Endothelial cell of umbilical vein (primary cell): ENCODE results near the gene DUS2. TPM values are rescaled to one million over a fixed set of nuclear protein-coding genes. Genes with fewer than 3 reads are reported as not detected.

Experiments
- BruUV-seq: library from RNA; stranded (reverse); fragments of 400-500 nt; replicated peaks from 2 replicates; lab custom pipeline; 2021; lab: Mats Ljungman, UMichigan
- CTCF ChIA-PET: fragments of 300-600, 350-600 bp; sonication (Branson Sonifier 250); formaldehyde crosslinking; loops from one replicate; lab custom pipeline; 2021; ENCODE audit warnings: antibody characterized with exemption, inconsistent platforms; lab: Charles Lee
- POLR2A ChIA-PET: fragments of 300-600, 350-600 bp; sonication (Branson Sonifier 250); formaldehyde crosslinking; loops from one replicate; lab custom pipeline; 2021; ENCODE audit warnings: antibody characterized with exemption, inconsistent platforms; lab: Charles Lee
- DNase-seq: peaks from one replicate; pipeline ENCODE4 v3.0.0-alpha.2; 2011; ENCODE audit warnings: low read depth, low spot score
- FAIRE-seq: peaks from 2 replicates; lab custom pipeline; 2011; peaks lifted over from hg19 to GRCh38; lab: Jason Lieb, UNC
- H2AFZ ChIP-seq: 2 replicates; pipeline ENCODE4 v1.6.0; 2012; ENCODE audit warnings: low read depth, low read length, control low read depth, inconsistent platforms
- H3K27ac ChIP-seq: 2 replicates; pipeline ENCODE4 v1.5.1; 2011; ENCODE audit warnings: low read depth, mild to moderate bottlenecking, control low read depth, low read length, moderate library complexity; ENCODE audit not compliant: insufficient read depth
- H3K27me3 ChIP-seq, 2 experiments: 2 replicates each; pipeline versions ENCODE4 v1.6.0 to v1.6.1; 2011; ENCODE audit warnings: low read length in 2 of 2, mixed read lengths in 1 of 2; ENCODE audit not compliant: control insufficient read depth in 2 of 2, insufficient read depth in 2 of 2
- H3K36me3 ChIP-seq, 2 experiments: 2 replicates in 1 of 2; 3 replicates in 1 of 2; pipeline ENCODE4 v1.5.1; 2011; ENCODE audit warnings: low read length in 2 of 2, mild to moderate bottlenecking in 1 of 2, moderate library complexity in 1 of 2; ENCODE audit not compliant: control insufficient read depth in 2 of 2, insufficient read depth in 2 of 2; ENCODE audit errors: extremely low read depth in 1 of 2
- H3K4me1 ChIP-seq: 3 replicates; pipeline ENCODE4 v1.5.1; 2011; ENCODE audit warnings: mild to moderate bottlenecking, low read length; ENCODE audit not compliant: control insufficient read depth, insufficient read depth; ENCODE audit errors: extremely low read depth
- H3K4me2 ChIP-seq: 2 replicates; pipeline ENCODE4 v1.6.1; 2011; ENCODE audit warnings: low read length, control low read depth, mixed read lengths; ENCODE audit not compliant: insufficient read depth
- H3K4me3 ChIP-seq, 3 experiments: fragments of 200-600 bp in 1 of 3; sonication (generic), shearing (Covaris generic) in 1 of 3; replicated peaks in 1 of 3; 2 replicates each; pipeline ENCODE4 v1.5.1; 2011 to 2016; ENCODE audit warnings: control low read depth in 3 of 3, low read length in 3 of 3, mild to moderate bottlenecking in 2 of 3, inconsistent platforms in 1 of 3, low read depth in 1 of 3, moderate library complexity in 1 of 3; ENCODE audit not compliant: insufficient read depth in 1 of 3
- H3K79me2 ChIP-seq: 2 replicates; pipeline ENCODE4 v1.6.0; 2012; ENCODE audit warnings: low read length, inconsistent platforms; ENCODE audit not compliant: control insufficient read depth, insufficient read depth
- H3K9ac ChIP-seq: replicated peaks from 2 replicates; pipeline ENCODE3; 2011; ENCODE audit warnings: low read length, control low read depth; ENCODE audit not compliant: insufficient read depth; ENCODE audit errors: extremely low read depth
- H3K9me1 ChIP-seq: replicated peaks from 3 replicates; pipeline ENCODE4 v1.6.0; 2011; ENCODE audit warnings: mild to moderate bottlenecking, low read length; ENCODE audit not compliant: control insufficient read depth, insufficient read depth; ENCODE audit errors: extremely low read depth
- H3K9me3 ChIP-seq: replicated peaks from 2 replicates; pipeline ENCODE4 v1.5.1; 2012; ENCODE audit warnings: low read length, inconsistent platforms; ENCODE audit not compliant: control insufficient read depth, insufficient read depth
- H4K20me1 ChIP-seq: replicated peaks from 2 replicates; pipeline ENCODE3; 2011; ENCODE audit warnings: mild to moderate bottlenecking, low read length; ENCODE audit not compliant: control insufficient read depth, insufficient read depth; ENCODE audit errors: extremely low read depth
- CTCF ChIP-seq, 2 donors: IDR thresholded peaks; 1 replicate in 1 of 2; 2 replicates in 1 of 2; pipeline ENCODE4 v1.5.1; 2011; ENCODE audit warnings: low read length in 2 of 2, mild to moderate bottlenecking in 2 of 2, moderate library complexity in 2 of 2, control low read depth in 1 of 2, inconsistent platforms in 1 of 2, low read depth in 1 of 2; ENCODE audit not compliant: insufficient read depth in 1 of 2; ENCODE audit errors: extremely low read depth in 1 of 2
- EZH2 ChIP-seq: IDR thresholded peaks from 2 replicates; pipeline ENCODE4 v1.6.1; 2012; ENCODE audit warnings: borderline replicate concordance, low read depth, mild to moderate bottlenecking, moderate library complexity, low read length, inconsistent platforms; ENCODE audit not compliant: severe bottlenecking
- FOS ChIP-seq: IDR thresholded peaks from 2 replicates; pipeline ENCODE4 v1.6.1; 2011; ENCODE audit warnings: mild to moderate bottlenecking, low read length, moderate library complexity, borderline replicate concordance; ENCODE audit not compliant: insufficient read depth
- GATA2 ChIP-seq: IDR thresholded peaks from 2 replicates; pipeline ENCODE4 v1.7.0; 2011; ENCODE audit warnings: low read depth, mild to moderate bottlenecking, moderate library complexity, mixed read lengths, low read length; ENCODE audit not compliant: insufficient read length, insufficient read depth
- JUN ChIP-seq: IDR thresholded peaks from 2 replicates; pipeline ENCODE4 v1.6.1; 2011; ENCODE audit warnings: borderline replicate concordance, low read depth; ENCODE audit not compliant: insufficient read length, insufficient read depth
- MYC ChIP-seq: IDR thresholded peaks from one replicate; pipeline ENCODE4 v1.6.1; 2011; ENCODE audit warnings: mild to moderate bottlenecking, low read depth, low read length
- POLR2A ChIP-seq: IDR thresholded peaks from 2 replicates; pipeline ENCODE4 v1.6.1; 2012; ENCODE audit warnings: low read depth, mild to moderate bottlenecking, control low read depth, low read length
- POLR2AphosphoS5 ChIP-seq: IDR thresholded peaks from 2 replicates; pipeline ENCODE4 v1.6.1; 2012; ENCODE audit warnings: low read depth, mild to moderate bottlenecking, control low read depth, low read length, moderate library complexity; ENCODE audit not compliant: insufficient read depth
- dilution Hi-C: fragments of 300-500 bp; cut with MboI; formaldehyde crosslinking; loops from one replicate; pipeline ENCODE4 v1.15.0; 2019; ENCODE audit warnings: low sequenced_read_pairs; ENCODE audit not compliant: extremely low pct_ligation_motif_present
- intact Hi-C: fragments of 100-400 bp; cut with micrococcal nuclease; formaldehyde crosslinking; loops from one replicate; pipeline ENCODE4 v1.10.0; 2022
- polyA plus RNA-seq, 4 experiments: library from polyadenylated mRNA; depleted of rRNA in 3 of 4; stranded (reverse) in 3 of 4; unstranded in 1 of 4; fragments of >200 nt; gene quantifications; 2 replicates each; pipeline versions ENCODE4 v1.2.1 to v1.2.3, GENCODE V29; 2011 to 2012; ENCODE audit warnings: missing spikeins in 1 of 4
- total RNA-seq: library from RNA; stranded (reverse); gene quantifications from 2 replicates; pipeline ENCODE4 v1.2.3, GENCODE V29; 2021
- TF ChIP-seq, protein P1 (sequence below): IDR thresholded peaks from 2 replicates; pipeline ENCODE4 v1.6.1; 2011; ENCODE audit not compliant: insufficient read depth, insufficient read length

The DUS2 gene
- total and polyA plus RNA-seq, 2 donors (not counting 3 experiments of a cell fraction or from before 2014, with no cell fraction given): 16.4 to 21.7 TPM

- Histone ChIP-seq H3K9me1 (no peaks in the 10 kb centered on the region), H3K4me2 (no peak overlapping the region), H3K27ac (no peak overlapping the region), H3K9ac (no peak overlapping the region), H2AFZ (no peak overlapping the region), H3K36me3 (peaks cover 0 to 2% of the 10 kb centered on the region in 2 experiments), H3K79me2 (no peaks in the 10 kb centered on the region), H3K27me3 (no peaks in the 10 kb centered on the region), H3K4me3 (no peak overlapping the region), H4K20me1 (no peaks in the 10 kb centered on the region), H3K9me3 (no peaks in the 10 kb centered on the region), H3K4me1 (peaks cover 26% of the 10 kb centered on the region)
- TF ChIP-seq GATA2: no peak
- no peak for TF ChIP-seq JUN
- TF ChIP-seq MYC: no peak
- no peak for TF ChIP-seq CTCF (IDR thresholded peaks at IDR 0.05; ENCODE audit: extremely low read depth in 1 of 2, insufficient read depth in 1 of 2, low read depth in 1 of 2, low read length in 2 of 2)
- TF ChIP-seq FOS: no peak
- TF ChIP-seq, protein P1, sequence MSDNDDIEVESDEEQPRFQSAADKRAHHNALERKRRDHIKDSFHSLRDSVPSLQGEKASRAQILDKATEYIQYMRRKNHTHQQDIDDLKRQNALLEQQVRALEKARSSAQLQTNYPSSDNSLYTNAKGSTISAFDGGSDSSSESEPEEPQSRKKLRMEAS: no peak
- no peak for TF ChIP-seq POLR2A
- no peak for TF ChIP-seq EZH2
- no peak for TF ChIP-seq POLR2AphosphoS5
- FAIRE-seq (no peak), DNase-seq (no peak)
- dilution Hi-C loops: no loop called here
- CTCF ChIA-PET: interaction anchor here (1.0 to 5.4 kb wide), 4 partner anchors 17 to 247 kb away, joined by 3 to 34 read pairs (median 10); partner anchors contain the start of gene NFATC3
- POLR2A ChIA-PET: no interaction called here
- no TSS peak for BruUV-seq
- intact Hi-C loops: loop anchor here (5.0 kb wide), 1 partner anchor 181 kb away; the partner anchor contains the start of gene NRN1L
Measured at GRCh38 chr16:68062910-68063393, 39.9 kb downstream of the DUS2 start.
